H1 (cell line): ENCODE measurements around the gene TNIK. TPM values are rescaled to one million over a fixed set of nuclear protein-coding genes. Genes with fewer than 3 reads are reported as not detected.

ENCODE experiments used
- BRCA1 ChIP-seq: IDR thresholded peaks from 2 replicates; pipeline ENCODE4 v1.6.1; 2012; ENCODE audit warnings: low read depth, low read length, improper control_type of control experiment
- RAD21 ChIP-seq, 2 experiments: IDR thresholded peaks in 1 of 2; conservative IDR thresholded peaks in 1 of 2; 2 replicates each; pipeline ENCODE4 v1.6.1; 2011; ENCODE audit warnings: low read depth in 2 of 2, low read length in 2 of 2, improper control_type of control experiment in 1 of 2, inconsistent platforms in 1 of 2, mild to moderate bottlenecking in 1 of 2, moderate library complexity in 1 of 2
- polyA plus RNA-seq, 7 experiments: library from polyadenylated mRNA; depleted of rRNA in 3 of 7; stranded (reverse) in 5 of 7; unstranded in 2 of 7; fragments of >200 nt in 5 of 7; fragments of 200-250 nt in 2 of 7; gene quantifications; 1 replicate in 5 of 7; 2 replicates in 1 of 7; 4 replicates in 1 of 7; pipeline versions ENCODE4 v1.2.1 to v1.2.3, GENCODE V29; 2011 to 2013; ENCODE audit warnings: missing spikeins in 2 of 7, mixed read lengths in 2 of 7
- total RNA-seq: library from RNA; stranded (reverse); fragmentation: NEBNext Ultra II Directional; extraction: Animal tissue kit (Norgen Biotek cat#: 25700); gene quantifications from 2 replicates; pipeline ENCODE4 v1.2.1, GENCODE V29; 2021

The TNIK gene
- total and polyA plus RNA-seq, 2 of the 8 experiments (the other 6 are each of a cell fraction or from before 2014, with no cell fraction given), result 7.4 to 42.0 TPM

DNA sequence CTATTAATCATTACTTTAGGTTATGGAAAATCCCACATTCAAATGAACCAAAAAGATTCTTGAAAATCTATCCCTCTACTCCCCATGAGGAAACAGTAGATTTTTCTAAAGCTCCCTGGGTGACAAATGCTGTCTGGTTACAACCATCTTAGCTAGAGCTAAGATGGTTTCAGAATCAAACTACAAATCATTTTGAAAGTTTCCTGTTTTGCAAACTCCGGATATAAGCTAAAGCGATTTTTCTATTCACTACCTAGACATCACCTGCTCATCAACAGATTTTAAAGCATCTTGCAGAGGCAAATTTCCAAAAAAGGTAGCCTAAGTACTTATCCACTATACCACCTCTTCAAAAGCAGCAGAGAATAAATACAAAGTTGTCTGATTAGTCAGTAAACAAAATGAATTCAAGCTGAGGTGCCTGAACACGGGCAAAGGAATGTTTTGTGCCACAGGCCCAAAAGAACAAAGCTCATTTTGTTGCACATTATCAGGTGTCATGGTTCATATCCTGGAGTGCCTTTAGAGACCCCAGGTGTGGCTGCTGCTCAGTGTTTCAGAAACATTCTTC, 204.9 kb downstream of the TNIK start (continued):
- TF ChIP-seq RAD21 (IDR thresholded peaks at IDR 0.05 in 1 of 2, conservative IDR thresholded peaks at IDR 0.05 in 1 of 2; ENCODE audit: low read depth in 2 of 2, low read length in 2 of 2), result no peak
- TF ChIP-seq BRCA1, result no peak
